A549 (cell line): ENCODE measurements around the gene SMIM38. TPM values are rescaled to one million over a fixed set of nuclear protein-coding genes. Genes with fewer than 3 reads are reported as not detected.

Source experiments
- BHLHE40 ChIP-seq: IDR thresholded peaks from 2 replicates; pipeline ENCODE4 v1.6.1; 2012; ENCODE audit warnings: low read depth, low read length, inconsistent platforms
- CBX8 ChIP-seq: fragments of 200-600 bp; sonication (generic); IDR thresholded peaks from 2 replicates; pipeline ENCODE4 v1.6.1; 2016
- CEBPB ChIP-seq, 2 experiments: fragments of >200 bp in 1 of 2; sonication (Bioruptor Twin) in 1 of 2; formaldehyde crosslinking in 1 of 2; IDR thresholded peaks; 2 replicates each; pipeline ENCODE4 v1.6.1; 2012 to 2016
- CHD2 ChIP-seq: fragments of 150-350 bp; IDR thresholded peaks from 2 replicates; pipeline ENCODE4 v1.6.1; 2014; ENCODE audit warnings: low read length; ENCODE audit not compliant: partially characterized antibody
- EP300 ChIP-seq, 2 experiments: fragments of >200 bp; sonication (Bioruptor Twin); formaldehyde crosslinking; IDR thresholded peaks; 2 replicates in 1 of 2; 3 replicates in 1 of 2; pipeline ENCODE4 v1.6.1; 2016 to 2017
- ESRRA ChIP-seq: fragments of 150-350 bp; IDR thresholded peaks from 2 replicates; pipeline ENCODE4 v1.6.1; 2014; ENCODE audit warnings: mild to moderate bottlenecking, low read length, borderline replicate concordance
- FOSL2 ChIP-seq, 2 experiments: fragments of 450-650 bp in 1 of 2; fragments of >200 bp in 1 of 2; sonication (Bioruptor Twin) in 1 of 2; formaldehyde crosslinking; IDR thresholded peaks; 2 replicates each; pipeline versions ENCODE4 v1.5.0 to v1.6.1; 2016 to 2020; ENCODE audit warnings: mild to moderate bottlenecking in 1 of 2, moderate library complexity in 1 of 2
- GATA3 ChIP-seq: IDR thresholded peaks from 2 replicates; pipeline ENCODE4 v1.6.1; 2012; ENCODE audit warnings: borderline replicate concordance
- HDAC2 ChIP-seq: fragments of 200-600 bp; sonication (generic); IDR thresholded peaks from 2 replicates; pipeline ENCODE4 v1.6.1; 2016
- HEYL ChIP-seq: fragments of 250-450 bp; sonication (Bioruptor Pico); IDR thresholded peaks from 2 replicates; pipeline ENCODE4 v1.8.0; 2021; ENCODE audit warnings: mild to moderate bottlenecking, moderate library complexity
- HOXB13 ChIP-seq: fragments of 250-450 bp; sonication (Bioruptor Pico); IDR thresholded peaks from 2 replicates; pipeline ENCODE4 v1.5.0; 2020; ENCODE audit warnings: low read depth, mild to moderate bottlenecking, moderate library complexity
- HOXB5 ChIP-seq: fragments of 250-450 bp; sonication (Bioruptor Pico); IDR thresholded peaks from 2 replicates; pipeline ENCODE4 v1.5.0; 2020; ENCODE audit warnings: mild to moderate bottlenecking, moderate library complexity
- JUN ChIP-seq, 2 experiments: fragments of >200 bp; sonication (Bioruptor Twin); formaldehyde crosslinking; IDR thresholded peaks; 2 replicates in 1 of 2; 3 replicates in 1 of 2; pipeline ENCODE4 v1.6.1; 2016 to 2017
- JUNB ChIP-seq: fragments of >200 bp; sonication (Bioruptor Twin); formaldehyde crosslinking; IDR thresholded peaks from 2 replicates; pipeline ENCODE4 v1.6.1; 2016
- MAFK ChIP-seq: fragments of 450-650 bp; IDR thresholded peaks from 2 replicates; pipeline ENCODE4 v1.6.1; 2014; ENCODE audit not compliant: partially characterized antibody
- NFE2L2 ChIP-seq: fragments of 150-350 bp; conservative IDR thresholded peaks from 2 replicates; pipeline ENCODE4 v1.6.1; 2014; ENCODE audit warnings: low read length
- NPAS2 ChIP-seq: fragments of 250-450 bp; sonication (Bioruptor Pico); IDR thresholded peaks from 2 replicates; pipeline ENCODE4 v1.8.0; 2022; ENCODE audit warnings: mild to moderate bottlenecking, moderate library complexity, borderline replicate concordance
- RAD21 ChIP-seq, 2 experiments: fragments of >200 bp in 1 of 2; sonication (Bioruptor Twin) in 1 of 2; formaldehyde crosslinking in 1 of 2; IDR thresholded peaks in 1 of 2; conservative IDR thresholded peaks in 1 of 2; 2 replicates in 1 of 2; 3 replicates in 1 of 2; pipeline ENCODE4 v1.6.1; 2012 to 2018; ENCODE audit warnings: inconsistent platforms in 1 of 2
- RCOR1 ChIP-seq: fragments of 150-350 bp; IDR thresholded peaks from 2 replicates; pipeline ENCODE4 v1.6.1; 2014; ENCODE audit warnings: antibody characterized with exemption, low read length, low read depth
- RNF2 ChIP-seq: fragments of 200-600 bp; sonication (generic); IDR thresholded peaks from 2 replicates; pipeline ENCODE4 v1.6.1; 2016; ENCODE audit warnings: low read depth, mild to moderate bottlenecking, antibody characterized with exemption, moderate library complexity, borderline replicate concordance
- SMC3 ChIP-seq: fragments of >200 bp; sonication (Bioruptor Twin); formaldehyde crosslinking; IDR thresholded peaks from 3 replicates; pipeline ENCODE4 v1.6.1; 2018; ENCODE audit warnings: inconsistent platforms
- SREBF2 ChIP-seq: fragments of 450-650 bp; IDR thresholded peaks from 2 replicates; pipeline ENCODE4 v1.6.1; 2014; ENCODE audit warnings: mild to moderate bottlenecking, moderate library complexity
- TFCP2L1 ChIP-seq: fragments of 250-450 bp; sonication (Bioruptor Pico); IDR thresholded peaks from 2 replicates; pipeline ENCODE4 v1.5.0; 2021; ENCODE audit warnings: mild to moderate bottlenecking
- TP53 ChIP-seq: fragments of 250-450 bp; sonication (Bioruptor Pico); IDR thresholded peaks from 2 replicates; pipeline ENCODE4 v1.5.0; 2021; ENCODE audit warnings: mild to moderate bottlenecking, moderate library complexity
- ZFP36 ChIP-seq: fragments of 450-650 bp; IDR thresholded peaks from 2 replicates; pipeline ENCODE4 v1.6.1; 2014; ENCODE audit warnings: borderline replicate concordance; ENCODE audit not compliant: partially characterized antibody
- ZNF302 ChIP-seq: fragments of 250-450 bp; sonication (Bioruptor Pico); IDR thresholded peaks from 2 replicates; pipeline ENCODE4 v1.9.0; 2021; ENCODE audit warnings: inconsistent platforms, mild to moderate bottlenecking, moderate library complexity
- polyA plus RNA-seq, 4 experiments: library from polyadenylated mRNA; depleted of rRNA in 3 of 4; stranded (reverse); fragments of >200 nt; fragmentation: RNase III in 1 of 4; extraction: RNeasy Plus Mini Kit Qiagen cat#74134 plus additional on column Dnase treatment in 1 of 4; gene quantifications; 2 replicates in 3 of 4; 3 replicates in 1 of 4; pipeline ENCODE4 v1.2.3, GENCODE V29; 2011 to 2017
- TF ChIP-seq, protein P1 (sequence below): fragments of >200 bp; sonication (Bioruptor Twin); formaldehyde crosslinking; IDR thresholded peaks from 3 replicates; pipeline ENCODE4 v1.5.1; 2016
- TF ChIP-seq, protein P2 (sequence below): fragments of 150-350 bp; IDR thresholded peaks from 2 replicates; pipeline ENCODE4 v1.6.1; 2014; ENCODE audit warnings: low read depth, mild to moderate bottlenecking, low read length
- TF ChIP-seq, protein P3 (sequence below): fragments of >200 bp; sonication (Bioruptor Twin); formaldehyde crosslinking; IDR thresholded peaks from 2 replicates; pipeline ENCODE4 v1.6.1; 2016
- TF ChIP-seq, protein P4 (sequence below): fragments of 450-650 bp; IDR thresholded peaks from 2 replicates; pipeline ENCODE4 v1.6.1; 2014; ENCODE audit warnings: antibody characterized with exemption

SMIM38 gene
- polyA plus RNA-seq, 2 of the 4 experiments (the other 2 are of a cell fraction) = 0.05 to 0.08 TPM

DNA sequence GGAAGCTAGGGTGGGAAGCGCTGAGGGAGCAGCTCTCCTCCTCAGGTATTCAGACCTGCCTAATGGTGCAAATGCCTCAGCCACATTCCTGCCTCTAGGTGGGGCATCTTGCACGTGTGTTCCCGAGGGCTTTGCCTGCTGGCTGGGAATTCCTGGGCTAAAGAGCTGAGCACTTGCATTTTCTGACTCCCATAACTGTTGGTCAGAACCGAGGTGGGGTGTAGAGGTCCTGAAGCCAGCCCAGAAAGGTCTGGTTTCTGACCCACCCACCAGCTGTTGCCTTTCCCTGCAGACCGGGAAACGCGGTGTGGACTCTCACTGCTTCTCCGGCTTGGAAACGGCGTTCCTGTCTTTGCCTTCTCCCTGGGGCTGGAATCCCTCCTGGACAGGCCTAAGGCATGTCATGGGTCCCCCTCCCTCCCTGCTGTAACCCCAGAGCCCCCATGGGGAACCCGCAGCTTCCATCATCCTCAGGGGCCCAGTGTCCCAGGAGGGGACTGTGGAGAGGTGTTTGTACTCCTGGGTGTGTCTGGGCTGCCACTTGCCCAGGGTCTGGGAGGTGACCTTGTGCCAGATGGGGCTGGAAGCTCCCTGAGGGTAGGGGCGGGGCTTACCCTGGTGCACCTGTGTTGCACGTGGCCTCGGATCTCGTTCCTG is 24.0 kb upstream of the SMIM38 start (continued):
- TF ChIP-seq RNF2 (no peak), NPAS2 (CRISPR knock-in tag) (peak; percentile 66; the same call in 1 of the 2 replicates), ZNF302 (CRISPR knock-in tag) (no peak), HOXB13 (CRISPR knock-in tag) (no peak), JUNB (no peak), HEYL (CRISPR knock-in tag) (no peak), CHD2 (no peak), ZFP36 (no peak), NFE2L2 (no peak), HDAC2 (no peak), RAD21 (conservative IDR thresholded peaks at IDR 0.05 in 1 of 2, IDR thresholded peaks at IDR 0.05 in 1 of 2) (peak; percentile 88 to 90), SMC3 (peak; percentile 73), BHLHE40 (peak; percentile 85), CEBPB (IDR thresholded peaks at IDR 0.05) (no peak), RCOR1 (no peak), TFCP2L1 (CRISPR knock-in tag) (no peak), HOXB5 (CRISPR knock-in tag) (no peak), EP300 (IDR thresholded peaks at IDR 0.05) (no peak), SREBF2 (no peak), ESRRA (no peak), JUN (IDR thresholded peaks at IDR 0.05) (no peak), MAFK (no peak), TP53 (no peak), GATA3 (no peak), FOSL2 (IDR thresholded peaks at IDR 0.05) (no peak), FOSL2 (CRISPR knock-in tag; IDR thresholded peaks at IDR 0.05) (no peak), CBX8 (no peak)
- TF ChIP-seq, protein P1, sequence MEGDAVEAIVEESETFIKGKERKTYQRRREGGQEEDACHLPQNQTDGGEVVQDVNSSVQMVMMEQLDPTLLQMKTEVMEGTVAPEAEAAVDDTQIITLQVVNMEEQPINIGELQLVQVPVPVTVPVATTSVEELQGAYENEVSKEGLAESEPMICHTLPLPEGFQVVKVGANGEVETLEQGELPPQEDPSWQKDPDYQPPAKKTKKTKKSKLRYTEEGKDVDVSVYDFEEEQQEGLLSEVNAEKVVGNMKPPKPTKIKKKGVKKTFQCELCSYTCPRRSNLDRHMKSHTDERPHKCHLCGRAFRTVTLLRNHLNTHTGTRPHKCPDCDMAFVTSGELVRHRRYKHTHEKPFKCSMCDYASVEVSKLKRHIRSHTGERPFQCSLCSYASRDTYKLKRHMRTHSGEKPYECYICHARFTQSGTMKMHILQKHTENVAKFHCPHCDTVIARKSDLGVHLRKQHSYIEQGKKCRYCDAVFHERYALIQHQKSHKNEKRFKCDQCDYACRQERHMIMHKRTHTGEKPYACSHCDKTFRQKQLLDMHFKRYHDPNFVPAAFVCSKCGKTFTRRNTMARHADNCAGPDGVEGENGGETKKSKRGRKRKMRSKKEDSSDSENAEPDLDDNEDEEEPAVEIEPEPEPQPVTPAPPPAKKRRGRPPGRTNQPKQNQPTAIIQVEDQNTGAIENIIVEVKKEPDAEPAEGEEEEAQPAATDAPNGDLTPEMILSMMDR = peak; percentile 88
- TF ChIP-seq, protein P2, sequence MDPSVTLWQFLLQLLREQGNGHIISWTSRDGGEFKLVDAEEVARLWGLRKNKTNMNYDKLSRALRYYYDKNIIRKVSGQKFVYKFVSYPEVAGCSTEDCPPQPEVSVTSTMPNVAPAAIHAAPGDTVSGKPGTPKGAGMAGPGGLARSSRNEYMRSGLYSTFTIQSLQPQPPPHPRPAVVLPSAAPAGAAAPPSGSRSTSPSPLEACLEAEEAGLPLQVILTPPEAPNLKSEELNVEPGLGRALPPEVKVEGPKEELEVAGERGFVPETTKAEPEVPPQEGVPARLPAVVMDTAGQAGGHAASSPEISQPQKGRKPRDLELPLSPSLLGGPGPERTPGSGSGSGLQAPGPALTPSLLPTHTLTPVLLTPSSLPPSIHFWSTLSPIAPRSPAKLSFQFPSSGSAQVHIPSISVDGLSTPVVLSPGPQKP = no peak
- TF ChIP-seq, protein P3, sequence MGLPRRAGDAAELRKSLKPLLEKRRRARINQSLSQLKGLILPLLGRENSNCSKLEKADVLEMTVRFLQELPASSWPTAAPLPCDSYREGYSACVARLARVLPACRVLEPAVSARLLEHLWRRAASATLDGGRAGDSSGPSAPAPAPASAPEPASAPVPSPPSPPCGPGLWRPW = no peak
- TF ChIP-seq, protein P4, sequence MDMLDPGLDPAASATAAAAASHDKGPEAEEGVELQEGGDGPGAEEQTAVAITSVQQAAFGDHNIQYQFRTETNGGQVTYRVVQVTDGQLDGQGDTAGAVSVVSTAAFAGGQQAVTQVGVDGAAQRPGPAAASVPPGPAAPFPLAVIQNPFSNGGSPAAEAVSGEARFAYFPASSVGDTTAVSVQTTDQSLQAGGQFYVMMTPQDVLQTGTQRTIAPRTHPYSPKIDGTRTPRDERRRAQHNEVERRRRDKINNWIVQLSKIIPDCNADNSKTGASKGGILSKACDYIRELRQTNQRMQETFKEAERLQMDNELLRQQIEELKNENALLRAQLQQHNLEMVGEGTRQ = no peak
